ENCODE results near the gene TNS3. TPM values are rescaled to one million over a fixed set of nuclear protein-coding genes. Genes with fewer than 3 reads are reported as not detected.

The TNS3 gene
- total and polyA plus RNA-seq, 10 of the 15 experiments (the other 5 are each of a cell fraction or from before 2014, with no cell fraction given): 0.27 to 2.7 (median 0.79) TPM

- H3K9ac ChIP-seq (ENCODE audit: control insufficient read depth, insufficient read depth, low read length): no peak overlapping the region
Measured at GRCh38 chr7:47631711-47632110, 49.8 kb upstream of the TNS3 start.

More at GRCh38 chr7:47631711-47632110, 49.8 kb upstream of the TNS3 start:
- intact Hi-C loops (cut with micrococcal nuclease; ENCODE audit: unreplicated experiment): no loop called here
- ChIA-PET CTCF (no interaction called here), POLR2A (no interaction called here), SMC1A (ENCODE audit: uncharacterized antibody, unreplicated experiment) (no interaction called here), RAD21 (ENCODE audit: unreplicated experiment) (no interaction called here)
- 66% methylated on average over 13 of the region's 13 CpGs for WGBS (ENCODE audit: insufficient coverage, insufficient replicate concordance, low lambda C conversion rate, missing lambda C conversion rate)
- H3K4me3 ChIP-seq: no peak overlapping the region
- ATAC-seq (no peak), FAIRE-seq (no peak), DNase-seq (ENCODE audit: low read depth, low spot score) (no peak)
- H3K4me2 ChIP-seq (ENCODE audit: control insufficient read depth, insufficient read depth): no peak overlapping the region
- H2AFZ ChIP-seq (ENCODE audit: control insufficient read depth, low read depth, low read length): no peak overlapping the region
- H3K27ac ChIP-seq (ENCODE audit: control insufficient read depth, insufficient read depth): no peak overlapping the region
- peaks cover 0 to 1% of the 10 kb centered on the region in 2 experiments; a peak in 1 of 4 replicates for H3K27me3 ChIP-seq (replicated peaks in 1 of 2; ENCODE audit: control insufficient read depth in 2 of 2, insufficient read depth in 2 of 2, low read length in 1 of 2)
- H3K4me1 ChIP-seq (ENCODE audit: control insufficient read depth, insufficient read depth, low read length): peaks cover 12% of the 10 kb centered on the region
- TF ChIP-seq STAT1 (conservative IDR thresholded peaks at IDR 0.05) (no peak), FOXK2 (IDR thresholded peaks at IDR 0.05) (no peak), CREM (IDR thresholded peaks at IDR 0.05; ENCODE audit: low read depth) (no peak), ZNF274 (IDR thresholded peaks at IDR 0.05; ENCODE audit: insufficient read depth, insufficient read length) (no peak), PRDM15 (CRISPR knock-in tag; IDR thresholded peaks at IDR 0.05) (no peak), EZH2 (IDR thresholded peaks at IDR 0.05; ENCODE audit: borderline replicate concordance, control insufficient read depth, low read depth, low read length) (no peak), TCF7 (IDR thresholded peaks at IDR 0.05; ENCODE audit: borderline replicate concordance) (no peak), HDAC6 (IDR thresholded peaks at IDR 0.05; ENCODE audit: unreplicated experiment) (no peak), IRF5 (IDR thresholded peaks at IDR 0.05; ENCODE audit: borderline replicate concordance) (no peak)
- H3K79me2 ChIP-seq (ENCODE audit: control insufficient read depth, insufficient read depth, low read length): no peaks in the 10 kb centered on the region
- no peaks in the 10 kb centered on the region for H3K9me3 ChIP-seq (replicated peaks; ENCODE audit: control insufficient read depth, insufficient read depth, low read length)
- no peaks in the 10 kb centered on the region for H4K20me1 ChIP-seq (ENCODE audit: control insufficient read depth, insufficient read depth)
- H3K36me3 ChIP-seq (ENCODE audit: control insufficient read depth in 2 of 2, insufficient read depth in 2 of 2, low read length in 1 of 2): no peaks in the 10 kb centered on the region
- in situ Hi-C loops (cut with MboI): no loop called here
- no TSS peak for BruUV-seq (replicated peaks)

Measured in GM12878 (cell line).